ENCODE measurements around the gene PIEZO2. TPM values are rescaled to one million over a fixed set of nuclear protein-coding genes. Genes with fewer than 3 reads are reported as not detected.
A peak's percentile ranks its signal among the peaks of the same experiment; 100 is the strongest.

PIEZO2 gene
- total RNA-seq, 8 experiments from 2014 or later = 1.9 to 73.5 (median 2.8) TPM

- WGBS, 10 experiments = 20 to 100% (median 73%) methylated on average over 1 to 4 of the region's 4 CpGs
- Histone ChIP-seq H3K4me1 (replicated peaks in 1 of 2) (no peaks in the 10 kb centered on the region), H3K4me3 (no peak overlapping the region), H3K27ac (no peak overlapping the region)
- ATAC-seq (replicated peaks in 6 of 8) = no peak
- in situ Hi-C loops (cut with MboI; ENCODE audit: low pct_unique_long_range_greater_than_20kb in 2 of 9, low sequenced_read_pairs in 9 of 9, unreplicated experiment in 9 of 9) = no loop called here
Observed at GRCh38 chr18:10814336-10814735, 335.0 kb downstream of the PIEZO2 start.

- in situ Hi-C loops (cut with MboI; ENCODE audit: low pct_unique_long_range_greater_than_20kb in 2 of 9, low sequenced_read_pairs in 9 of 9, unreplicated experiment in 9 of 9) = no loop called here
- peak in 3 of 8 experiments; percentile 12 to 27 (median 17) for ATAC-seq (replicated peaks in 6 of 8)
- 83 to 100% (median 100%) methylated on average over 1 of the region's 3 CpGs; no CpG with 5 or more reads in 7 of the 10 experiments for WGBS, 10 experiments
- Histone ChIP-seq H3K4me1 (replicated peaks in 1 of 2) (no peaks in the 10 kb centered on the region), H3K4me3 (no peak overlapping the region), H3K27ac (no peak overlapping the region)
Observed at GRCh38 chr18:10805587-10806118, 343.7 kb downstream of the PIEZO2 start.

GRCh38 chr18:10804126-10804525 is 345.2 kb downstream of the PIEZO2 start:
- Histone ChIP-seq H3K27ac (no peak overlapping the region), H3K4me1 (replicated peaks in 1 of 2) (peaks cover under 1 to 5% of the 10 kb centered on the region in 2 donors), H3K4me3 (no peak overlapping the region)
- in situ Hi-C loops (cut with MboI; ENCODE audit: low pct_unique_long_range_greater_than_20kb in 2 of 9, low sequenced_read_pairs in 9 of 9, unreplicated experiment in 9 of 9) = no loop called here
- WGBS, 10 experiments = 50 to 100% (median 80%) methylated on average over 1 to 9 of the region's 9 CpGs; no CpG with 5 or more reads in 1 of the 10 experiments
- peak in 1 of 8 experiments; percentile 28 for ATAC-seq (replicated peaks in 6 of 8)

- in situ Hi-C loops (cut with MboI; ENCODE audit: low pct_unique_long_range_greater_than_20kb in 2 of 9, low sequenced_read_pairs in 9 of 9, unreplicated experiment in 9 of 9) = no loop called here
- Histone ChIP-seq H3K27ac (no peak overlapping the region), H3K4me3 (no peak overlapping the region), H3K4me1 (replicated peaks in 1 of 2) (peaks cover 6 to 16% of the 10 kb centered on the region in 2 donors)
- ATAC-seq (replicated peaks in 6 of 8) = peak in 6 of 8 experiments; percentile 52 to 85 (median 75)
- 0 to 100% (median 62%) methylated on average over 1 to 6 of the region's 7 CpGs for WGBS, 10 experiments
Observed at GRCh38 chr18:10798727-10799550, 350.4 kb downstream of the PIEZO2 start.

- in situ Hi-C loops (cut with MboI; ENCODE audit: low pct_unique_long_range_greater_than_20kb in 2 of 9, low sequenced_read_pairs in 9 of 9, unreplicated experiment in 9 of 9) = no loop called here
- ATAC-seq (replicated peaks in 6 of 8) = peak in 2 of 8 experiments; percentile 11 to 12
- no peak overlapping the region for H3K27ac ChIP-seq
- peaks cover 6 to 16% of the 10 kb centered on the region in 2 donors for H3K4me1 ChIP-seq (replicated peaks in 1 of 2)
- WGBS, 10 experiments = 100% methylated on average over 1 of the region's 1 CpG; no CpG with 5 or more reads in 9 of the 10 experiments
- no peak overlapping the region for H3K4me3 ChIP-seq
Observed at GRCh38 chr18:10797896-10798295, 351.5 kb downstream of the PIEZO2 start.

- 36 to 100% (median 82%) methylated on average over 1 to 7 of the region's 7 CpGs; no CpG with 5 or more reads in 2 of the 10 experiments for WGBS, 10 experiments
- in situ Hi-C loops (cut with MboI; ENCODE audit: low pct_unique_long_range_greater_than_20kb in 2 of 9, low sequenced_read_pairs in 9 of 9, unreplicated experiment in 9 of 9) = no loop called here
- no peak for ATAC-seq (replicated peaks in 6 of 8)
- Histone ChIP-seq H3K4me1 (replicated peaks in 1 of 2) (peaks cover 6 to 16% of the 10 kb centered on the region in 2 donors), H3K4me3 (no peak overlapping the region), H3K27ac (no peak overlapping the region)
Observed at GRCh38 chr18:10794771-10795170, 354.6 kb downstream of the PIEZO2 start.

- H3K27ac ChIP-seq = no peak overlapping the region
- WGBS, 10 experiments = 9 to 89% (median 62%) methylated on average over 1 to 4 of the region's 4 CpGs; no CpG with 5 or more reads in 1 of the 10 experiments
- ATAC-seq (replicated peaks in 6 of 8) = no peak
Observed at GRCh38 chr18:10793730-10794370, 355.5 kb downstream of the PIEZO2 start.

GRCh38 chr18:10792181-10792580 is 357.2 kb downstream of the PIEZO2 start:
- ATAC-seq (replicated peaks in 6 of 8) = no peak
- H3K4me1 ChIP-seq (replicated peaks in 1 of 2) = no peaks in the 10 kb centered on the region
- no peak overlapping the region for H3K27ac ChIP-seq
- WGBS, 10 experiments = 11 to 100% (median 88%) methylated on average over 2 to 4 of the region's 4 CpGs; no CpG with 5 or more reads in 1 of the 10 experiments
- in situ Hi-C loops (cut with MboI; ENCODE audit: low pct_unique_long_range_greater_than_20kb in 2 of 9, low sequenced_read_pairs in 9 of 9, unreplicated experiment in 9 of 9) = no loop called here
- H3K4me3 ChIP-seq = no peak overlapping the region

More at GRCh38 chr18:10793730-10794370, 355.5 kb downstream of the PIEZO2 start:
- Histone ChIP-seq H3K4me3 (no peak overlapping the region), H3K4me1 (replicated peaks in 1 of 2) (peaks cover 4 to 8% of the 10 kb centered on the region in 2 donors)
- in situ Hi-C loops (cut with MboI; ENCODE audit: low pct_unique_long_range_greater_than_20kb in 2 of 9, low sequenced_read_pairs in 9 of 9, unreplicated experiment in 9 of 9) = no loop called here

GRCh38 chr18:10791169-10791831 is 358.1 kb downstream of the PIEZO2 start:
- 43 to 100% (median 72%) methylated on average over 1 to 7 of the region's 7 CpGs for WGBS, 10 experiments
- no peaks in the 10 kb centered on the region for H3K4me1 ChIP-seq (replicated peaks in 1 of 2)
- in situ Hi-C loops (cut with MboI; ENCODE audit: low pct_unique_long_range_greater_than_20kb in 2 of 9, low sequenced_read_pairs in 9 of 9, unreplicated experiment in 9 of 9) = no loop called here
- H3K27ac ChIP-seq = no peak overlapping the region
- H3K4me3 ChIP-seq = no peak overlapping the region
- ATAC-seq (replicated peaks in 6 of 8) = no peak

GRCh38 chr18:10789180-10789579 is 360.2 kb downstream of the PIEZO2 start:
- WGBS, 10 experiments = 50 to 100% (median 86%) methylated on average over 1 to 2 of the region's 2 CpGs; no CpG with 5 or more reads in 2 of the 10 experiments
- in situ Hi-C loops (cut with MboI; ENCODE audit: low pct_unique_long_range_greater_than_20kb in 2 of 9, low sequenced_read_pairs in 9 of 9, unreplicated experiment in 9 of 9) = no loop called here
- no peak for ATAC-seq (replicated peaks in 6 of 8)
- no peak overlapping the region for H3K27ac ChIP-seq
- no peaks in the 10 kb centered on the region for H3K4me1 ChIP-seq (replicated peaks in 1 of 2)
- no peak overlapping the region for H3K4me3 ChIP-seq

GRCh38 chr18:10787293-10787901 is 362.0 kb downstream of the PIEZO2 start:
- 0 to 76% (median 42%) methylated on average over 1 to 5 of the region's 5 CpGs for WGBS, 10 experiments
- ATAC-seq (replicated peaks in 6 of 8) = peak in 3 of 8 experiments; percentile 77 to 89 (median 86)

GRCh38 chr18:10785798-10786197 is 363.6 kb downstream of the PIEZO2 start:
- Histone ChIP-seq H3K27ac (no peak overlapping the region), H3K4me3 (no peak overlapping the region), H3K4me1 (replicated peaks in 1 of 2) (no peaks in the 10 kb centered on the region)
- 0 to 93% (median 46%) methylated on average over 1 to 3 of the region's 3 CpGs; no CpG with 5 or more reads in 2 of the 10 experiments for WGBS, 10 experiments
- in situ Hi-C loops (cut with MboI; ENCODE audit: low pct_unique_long_range_greater_than_20kb in 2 of 9, low sequenced_read_pairs in 9 of 9, unreplicated experiment in 9 of 9) = no loop called here
- ATAC-seq (replicated peaks in 6 of 8) = no peak

More at GRCh38 chr18:10787293-10787901, 362.0 kb downstream of the PIEZO2 start:
- in situ Hi-C loops (cut with MboI; ENCODE audit: low pct_unique_long_range_greater_than_20kb in 2 of 9, low sequenced_read_pairs in 9 of 9, unreplicated experiment in 9 of 9) = no loop called here
- Histone ChIP-seq H3K4me1 (replicated peaks in 1 of 2) (no peaks in the 10 kb centered on the region), H3K4me3 (no peak overlapping the region), H3K27ac (no peak overlapping the region)
